Uterus (tissue), 2 donors: ENCODE measurements around the gene PROX1.

Experiments used
- POLR2A ChIP-seq, 2 donors: fragments of 450-650 bp; IDR thresholded peaks; one replicate each; pipeline ENCODE4 v1.6.1; 2016; ENCODE audit warnings: antibody characterized with exemption in 2 of 2, mild to moderate bottlenecking in 1 of 2, moderate library complexity in 1 of 2
- TF ChIP-seq, protein P1 (sequence below), 4 experiments: fragments of 200-600 bp in 2 of 4; fragments of 450-650 bp in 2 of 4; sonication (generic) in 2 of 4; IDR thresholded peaks; one replicate each; pipeline ENCODE4 v1.5.1; 2016 to 2019; ENCODE audit warnings: antibody characterized with exemption in 4 of 4, mild to moderate bottlenecking in 2 of 4, moderate library complexity in 1 of 4

DNA sequence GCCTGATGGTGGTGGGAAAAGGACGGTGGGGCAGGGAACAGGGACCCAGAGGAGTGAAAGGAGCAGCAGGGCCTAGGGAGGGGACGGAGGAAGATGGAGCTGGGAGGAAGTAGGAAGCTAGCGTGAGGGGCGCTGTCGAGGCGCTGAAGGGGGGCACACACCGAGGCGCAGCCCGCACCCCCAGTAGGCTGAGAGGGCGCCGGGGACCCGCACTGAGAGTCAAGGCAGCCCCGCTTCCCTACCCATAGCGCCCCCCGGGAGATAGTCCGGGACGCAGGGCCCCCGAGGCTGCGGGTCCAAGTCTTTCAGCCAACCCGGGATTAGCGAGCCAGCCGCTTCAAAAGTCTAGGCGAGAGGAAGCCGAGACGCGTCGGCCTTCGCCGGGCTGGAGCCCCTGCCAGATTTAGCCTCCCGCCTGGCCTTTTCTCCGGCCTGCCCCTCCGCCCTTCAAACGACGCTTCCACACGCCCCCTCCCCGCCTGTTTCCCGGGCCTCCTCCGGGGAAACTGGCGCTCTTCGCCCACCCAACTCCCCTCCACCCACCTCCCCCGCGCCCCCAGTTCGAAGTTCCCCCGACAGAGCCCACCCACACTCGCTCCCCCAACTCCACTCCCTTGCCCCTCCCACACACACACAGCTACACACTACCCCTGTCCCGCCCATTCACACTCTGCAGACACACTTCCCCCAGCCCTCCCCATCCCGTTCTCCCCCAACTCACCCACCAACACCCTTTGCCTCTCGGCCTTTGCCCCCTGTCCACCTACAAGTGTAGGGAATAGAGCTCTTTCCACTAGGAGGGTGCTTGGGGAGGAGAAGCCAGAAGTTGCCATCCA is 7.8 kb upstream of the PROX1 start:
- TF ChIP-seq, protein P1, sequence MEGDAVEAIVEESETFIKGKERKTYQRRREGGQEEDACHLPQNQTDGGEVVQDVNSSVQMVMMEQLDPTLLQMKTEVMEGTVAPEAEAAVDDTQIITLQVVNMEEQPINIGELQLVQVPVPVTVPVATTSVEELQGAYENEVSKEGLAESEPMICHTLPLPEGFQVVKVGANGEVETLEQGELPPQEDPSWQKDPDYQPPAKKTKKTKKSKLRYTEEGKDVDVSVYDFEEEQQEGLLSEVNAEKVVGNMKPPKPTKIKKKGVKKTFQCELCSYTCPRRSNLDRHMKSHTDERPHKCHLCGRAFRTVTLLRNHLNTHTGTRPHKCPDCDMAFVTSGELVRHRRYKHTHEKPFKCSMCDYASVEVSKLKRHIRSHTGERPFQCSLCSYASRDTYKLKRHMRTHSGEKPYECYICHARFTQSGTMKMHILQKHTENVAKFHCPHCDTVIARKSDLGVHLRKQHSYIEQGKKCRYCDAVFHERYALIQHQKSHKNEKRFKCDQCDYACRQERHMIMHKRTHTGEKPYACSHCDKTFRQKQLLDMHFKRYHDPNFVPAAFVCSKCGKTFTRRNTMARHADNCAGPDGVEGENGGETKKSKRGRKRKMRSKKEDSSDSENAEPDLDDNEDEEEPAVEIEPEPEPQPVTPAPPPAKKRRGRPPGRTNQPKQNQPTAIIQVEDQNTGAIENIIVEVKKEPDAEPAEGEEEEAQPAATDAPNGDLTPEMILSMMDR (IDR thresholded peaks at IDR 0.05): no peak
- TF ChIP-seq POLR2A (IDR thresholded peaks at IDR 0.05): no peak
